HepG2 (cell line): ENCODE data around the gene SRSF7. TPM values are rescaled to one million over a fixed set of nuclear protein-coding genes. Genes with fewer than 3 reads are reported as not detected.

Source experiments
- ASH2L ChIP-seq: fragments of 300-600, 200-600 bp; sonication (generic); IDR thresholded peaks from 2 replicates; pipeline ENCODE4 v1.7.0; 2017; ENCODE audit warnings: low read depth, mild to moderate bottlenecking, moderate library complexity, mixed read lengths, low read length; ENCODE audit not compliant: insufficient read length
- BORCS8-MEF2B ChIP-seq: sonication (generic); formaldehyde crosslinking; IDR thresholded peaks from 2 replicates; pipeline ENCODE4 v1.8.0; 2022; ENCODE audit warnings: mild to moderate bottlenecking, missing genetic modification reagents
- EEA1 ChIP-seq: sonication (generic); formaldehyde crosslinking; IDR thresholded peaks from 2 replicates; pipeline ENCODE4 v1.5.1; 2020; ENCODE audit warnings: mild to moderate bottlenecking, missing genetic modification reagents, borderline replicate concordance
- EHMT2 ChIP-seq: fragments of 200-600 bp; sonication (generic); IDR thresholded peaks from 2 replicates; pipeline ENCODE4 v1.7.0; 2017; ENCODE audit warnings: antibody characterized with exemption, low read depth, low read length, borderline replicate concordance
- FOXA3 ChIP-seq: IDR thresholded peaks from 2 replicates; pipeline ENCODE4 v1.6.1; 2016; ENCODE audit warnings: missing genetic modification reagents, missing compliant biosample characterization
- KDM3A ChIP-seq: IDR thresholded peaks from 2 replicates; pipeline ENCODE4 v1.6.1; 2018; ENCODE audit warnings: low read depth, missing compliant biosample characterization
- MAZ ChIP-seq, 2 experiments: sonication (generic) in 1 of 2; formaldehyde crosslinking in 1 of 2; IDR thresholded peaks; 2 replicates each; pipeline versions ENCODE4 v1.5.0 to v1.6.1; 2012 to 2020; ENCODE audit warnings: low read depth in 2 of 2, mild to moderate bottlenecking in 2 of 2, borderline replicate concordance in 1 of 2, improper control_type of control experiment in 1 of 2, low read length in 1 of 2, missing genetic modification reagents in 1 of 2, moderate library complexity in 1 of 2
- MED1 ChIP-seq: sonication (generic); formaldehyde crosslinking; IDR thresholded peaks from 2 replicates; pipeline ENCODE4 v1.4.0; 2020; ENCODE audit warnings: missing genetic modification reagents
- MYNN ChIP-seq: sonication (generic); formaldehyde crosslinking; IDR thresholded peaks from 2 replicates; pipeline ENCODE4 v1.4.0; 2020; ENCODE audit warnings: mild to moderate bottlenecking, low read depth, missing genetic modification reagents
- RAD51 ChIP-seq: fragments of 450-650 bp; IDR thresholded peaks from 2 replicates; pipeline ENCODE4 v1.6.1; 2016; ENCODE audit warnings: borderline replicate concordance
- TAF15 ChIP-seq: fragments of 200-400 bp; formaldehyde crosslinking; IDR thresholded peaks from one replicate; pipeline ENCODE4 v1.6.1; 2018; ENCODE audit warnings: mild to moderate bottlenecking, low read depth, low read length; ENCODE audit not compliant: poor library complexity, severe bottlenecking
- TRIM24 ChIP-seq: sonication (generic); formaldehyde crosslinking; IDR thresholded peaks from 2 replicates; pipeline ENCODE4 v1.8.0; 2022; ENCODE audit warnings: mild to moderate bottlenecking, missing genetic modification reagents
- ZFP41 ChIP-seq: sonication (generic); formaldehyde crosslinking; IDR thresholded peaks from 2 replicates; pipeline ENCODE4 v1.4.0; 2020; ENCODE audit warnings: mild to moderate bottlenecking, missing genetic modification reagents, borderline replicate concordance
- ZFY ChIP-seq: sonication (generic); formaldehyde crosslinking; IDR thresholded peaks from 2 replicates; pipeline ENCODE4 v1.4.0; 2020; ENCODE audit warnings: missing genetic modification reagents
- ZNF33A ChIP-seq: sonication (generic); formaldehyde crosslinking; IDR thresholded peaks from 2 replicates; pipeline ENCODE4 v1.5.1; 2020; ENCODE audit warnings: missing genetic modification reagents, mild to moderate bottlenecking, moderate library complexity, borderline replicate concordance
- ZNF382 ChIP-seq: sonication (generic); formaldehyde crosslinking; IDR thresholded peaks from 2 replicates; pipeline ENCODE4 v1.5.0; 2020; ENCODE audit warnings: missing genetic modification reagents, mild to moderate bottlenecking, borderline replicate concordance
- polyA plus RNA-seq, 8 experiments: library from polyadenylated mRNA; depleted of rRNA in 3 of 8; stranded (reverse) in 7 of 8; unstranded in 1 of 8; fragments of >200 nt; fragmentation: Illumina TruSeq in 4 of 8; extraction: Trizol in 4 of 8; gene quantifications; 2 replicates each; pipeline versions ENCODE4 v1.2.1 to v1.2.3, GENCODE V29; 2011 to 2016; ENCODE audit warnings: low read depth in 4 of 8, missing spikeins in 1 of 8, mixed read lengths in 1 of 8; ENCODE audit not compliant: insufficient read depth in 1 of 8
- total RNA-seq, 5 experiments: library from RNA; depleted of rRNA; stranded (reverse); fragments of >200 nt; fragmentation: Illumina TruSeq; extraction: Trizol; gene quantifications; 2 replicates each; pipeline ENCODE4 v1.2.3, GENCODE V29; 2016; ENCODE audit warnings: low read depth in 1 of 5
- TF ChIP-seq, protein P1 (sequence below), 2 experiments: fragments of 450-650 bp in 1 of 2; sonication (generic) in 1 of 2; formaldehyde crosslinking in 1 of 2; IDR thresholded peaks; 2 replicates each; pipeline versions ENCODE4 v1.6.1 to v1.8.0; 2016 to 2022; ENCODE audit warnings: antibody characterized with exemption in 1 of 2, mild to moderate bottlenecking in 1 of 2, missing genetic modification reagents in 1 of 2
- TF ChIP-seq, protein P2 (sequence below): IDR thresholded peaks from 2 replicates; pipeline ENCODE4 v1.6.1; 2016; ENCODE audit warnings: low read depth

Gene SRSF7
- total and polyA plus RNA-seq, 2 of the 13 experiments (the other 11 are each of a cell fraction or from before 2014, with no cell fraction given): 172 to 275 TPM

DNA sequence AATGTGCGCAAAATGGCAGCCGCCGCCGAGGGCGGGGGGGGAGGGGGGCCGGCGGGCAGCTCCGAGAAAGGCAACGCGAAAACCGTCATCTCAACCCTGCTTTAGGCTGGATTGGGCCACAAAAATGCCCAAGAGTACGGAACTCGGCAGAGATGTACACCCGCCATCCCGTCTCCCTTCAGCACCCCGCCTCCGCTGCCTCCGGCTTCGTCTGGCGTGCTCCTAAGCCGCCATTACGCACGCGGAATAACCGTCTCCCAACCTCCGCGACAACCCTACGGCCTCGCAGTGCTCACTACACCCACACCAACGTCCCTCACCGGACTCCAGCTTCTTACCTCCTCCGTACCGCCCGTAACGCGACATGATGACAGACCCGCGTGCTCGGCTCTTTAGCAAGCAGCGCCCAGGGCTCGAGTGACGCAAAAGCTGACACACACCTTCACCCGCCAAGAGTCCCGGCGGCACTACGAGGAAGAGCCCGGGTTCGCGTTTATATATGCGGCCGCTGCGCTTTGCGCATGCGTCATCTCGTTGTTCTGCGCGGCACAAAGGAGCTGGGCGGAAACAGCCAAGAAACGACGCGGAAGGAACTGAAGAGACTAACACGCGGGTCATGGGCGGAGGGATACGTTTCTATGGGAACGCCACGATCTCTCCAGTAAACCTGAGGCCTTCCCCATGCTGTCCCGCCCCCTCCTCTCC lies at the start of gene SRSF7 (continued):
- TF ChIP-seq ASH2L (peak; percentile 73), EHMT2 (no peak), FOXA3 (CRISPR knock-in tag) (peak; percentile 75), MED1 (CRISPR knock-in tag) (peak; percentile 52; the same call in 1 of the 2 replicates), BORCS8-MEF2B (CRISPR knock-in tag) (peak; percentile 97), ZNF382 (no peak), ZFY (CRISPR knock-in tag) (peak; percentile 84), RAD51 (no peak), MAZ (IDR thresholded peaks at IDR 0.05; ENCODE audit: borderline replicate concordance, low read depth, low read length) (peak; percentile 44; the same call in 1 of the 2 replicates), MAZ (CRISPR knock-in tag; IDR thresholded peaks at IDR 0.05; ENCODE audit: low read depth) (peak; percentile 84; the same call in 1 of the 2 replicates), TAF15 (no peak), ZFP41 (CRISPR knock-in tag) (peak; percentile 38; the same call in 1 of the 2 replicates), MYNN (CRISPR knock-in tag) (no peak; the same call in 1 of the 2 replicates), KDM3A (CRISPR knock-in tag) (peak; percentile 81), EEA1 (CRISPR knock-in tag) (no peak), ZNF33A (CRISPR knock-in tag) (0 out of 2 replicates have a peak, but pooled peaks have one; percentile 88), TRIM24 (CRISPR knock-in tag) (no peak)
- TF ChIP-seq, protein P1, sequence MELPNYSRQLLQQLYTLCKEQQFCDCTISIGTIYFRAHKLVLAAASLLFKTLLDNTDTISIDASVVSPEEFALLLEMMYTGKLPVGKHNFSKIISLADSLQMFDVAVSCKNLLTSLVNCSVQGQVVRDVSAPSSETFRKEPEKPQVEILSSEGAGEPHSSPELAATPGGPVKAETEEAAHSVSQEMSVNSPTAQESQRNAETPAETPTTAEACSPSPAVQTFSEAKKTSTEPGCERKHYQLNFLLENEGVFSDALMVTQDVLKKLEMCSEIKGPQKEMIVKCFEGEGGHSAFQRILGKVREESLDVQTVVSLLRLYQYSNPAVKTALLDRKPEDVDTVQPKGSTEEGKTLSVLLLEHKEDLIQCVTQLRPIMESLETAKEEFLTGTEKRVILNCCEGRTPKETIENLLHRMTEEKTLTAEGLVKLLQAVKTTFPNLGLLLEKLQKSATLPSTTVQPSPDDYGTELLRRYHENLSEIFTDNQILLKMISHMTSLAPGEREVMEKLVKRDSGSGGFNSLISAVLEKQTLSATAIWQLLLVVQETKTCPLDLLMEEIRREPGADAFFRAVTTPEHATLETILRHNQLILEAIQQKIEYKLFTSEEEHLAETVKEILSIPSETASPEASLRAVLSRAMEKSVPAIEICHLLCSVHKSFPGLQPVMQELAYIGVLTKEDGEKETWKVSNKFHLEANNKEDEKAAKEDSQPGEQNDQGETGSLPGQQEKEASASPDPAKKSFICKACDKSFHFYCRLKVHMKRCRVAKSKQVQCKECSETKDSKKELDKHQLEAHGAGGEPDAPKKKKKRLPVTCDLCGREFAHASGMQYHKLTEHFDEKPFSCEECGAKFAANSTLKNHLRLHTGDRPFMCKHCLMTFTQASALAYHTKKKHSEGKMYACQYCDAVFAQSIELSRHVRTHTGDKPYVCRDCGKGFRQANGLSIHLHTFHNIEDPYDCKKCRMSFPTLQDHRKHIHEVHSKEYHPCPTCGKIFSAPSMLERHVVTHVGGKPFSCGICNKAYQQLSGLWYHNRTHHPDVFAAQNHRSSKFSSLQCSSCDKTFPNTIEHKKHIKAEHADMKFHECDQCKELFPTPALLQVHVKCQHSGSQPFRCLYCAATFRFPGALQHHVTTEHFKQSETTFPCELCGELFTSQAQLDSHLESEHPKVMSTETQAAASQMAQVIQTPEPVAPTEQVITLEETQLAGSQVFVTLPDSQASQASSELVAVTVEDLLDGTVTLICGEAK (IDR thresholded peaks at IDR 0.05): no peak
- TF ChIP-seq, protein P1 (CRISPR knock-in tag; IDR thresholded peaks at IDR 0.05): no peak; the same call in 1 of the 2 replicates
- TF ChIP-seq, protein P2, sequence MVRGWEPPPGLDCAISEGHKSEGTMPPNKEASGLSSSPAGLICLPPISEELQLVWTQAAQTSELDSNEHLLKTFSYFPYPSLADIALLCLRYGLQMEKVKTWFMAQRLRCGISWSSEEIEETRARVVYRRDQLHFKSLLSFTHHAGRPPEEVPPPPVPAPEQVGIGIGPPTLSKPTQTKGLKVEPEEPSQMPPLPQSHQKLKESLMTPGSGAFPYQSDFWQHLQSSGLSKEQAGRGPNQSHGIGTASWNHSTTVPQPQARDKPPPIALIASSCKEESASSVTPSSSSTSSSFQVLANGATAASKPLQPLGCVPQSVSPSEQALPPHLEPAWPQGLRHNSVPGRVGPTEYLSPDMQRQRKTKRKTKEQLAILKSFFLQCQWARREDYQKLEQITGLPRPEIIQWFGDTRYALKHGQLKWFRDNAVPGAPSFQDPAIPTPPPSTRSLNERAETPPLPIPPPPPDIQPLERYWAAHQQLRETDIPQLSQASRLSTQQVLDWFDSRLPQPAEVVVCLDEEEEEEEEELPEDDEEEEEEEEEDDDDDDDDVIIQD (CRISPR knock-in tag): peak; percentile 93; the same call in 1 of the 2 replicates
